ENCODE data around the gene ZBTB1.

DNA sequence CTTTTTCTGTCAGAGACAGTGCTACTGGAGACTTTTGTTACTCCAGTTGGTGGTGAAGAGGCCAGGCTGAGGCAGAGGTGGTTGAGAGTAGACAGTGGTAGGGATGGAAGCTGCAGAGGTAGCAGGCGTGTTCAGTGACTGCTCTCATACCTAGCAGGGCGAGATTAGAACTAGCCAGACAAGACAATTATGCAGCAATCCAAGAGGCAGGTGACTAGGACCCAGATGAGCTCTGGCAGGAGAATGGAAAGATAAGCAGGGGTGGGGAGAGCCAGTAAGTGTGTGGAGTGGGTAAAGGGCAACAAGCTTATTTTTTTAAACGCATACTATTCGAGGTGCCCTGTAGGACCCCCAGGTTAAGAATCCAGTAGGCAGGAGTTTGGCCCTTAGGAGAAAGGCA is 50.0 kb downstream of the ZBTB1 start:
- TF ChIP-seq SUZ12 (IDR thresholded peaks at IDR 0.05; ENCODE audit: unreplicated experiment) (no peak), NFYA (IDR thresholded peaks at IDR 0.05; ENCODE audit: borderline replicate concordance, low read depth, low read length) (no peak), EP300 (IDR thresholded peaks at IDR 0.05; ENCODE audit: borderline replicate concordance in 1 of 2, control insufficient read depth in 1 of 2, low read depth in 2 of 2, low read length in 2 of 2) (no peak)

Measured in GM12878 (cell line).